COLO829 (cell line): ENCODE measurements around the gene ANTXR1.
"Not testable (repeated sequence)": the region's sequence is repeated elsewhere in the genome, so short reads cannot be mapped to it uniquely, and the experiment has no call there.

Experiments used
- DNase-seq: peaks from one replicate; pipeline ENCODE4 v3.0.0; 2012; ENCODE audit warnings: low spot score

ANTXR1 gene

GRCh38 chr2:69211048-69211447, 198.1 kb downstream of the ANTXR1 start:
- DNase-seq = no peak

DNA sequence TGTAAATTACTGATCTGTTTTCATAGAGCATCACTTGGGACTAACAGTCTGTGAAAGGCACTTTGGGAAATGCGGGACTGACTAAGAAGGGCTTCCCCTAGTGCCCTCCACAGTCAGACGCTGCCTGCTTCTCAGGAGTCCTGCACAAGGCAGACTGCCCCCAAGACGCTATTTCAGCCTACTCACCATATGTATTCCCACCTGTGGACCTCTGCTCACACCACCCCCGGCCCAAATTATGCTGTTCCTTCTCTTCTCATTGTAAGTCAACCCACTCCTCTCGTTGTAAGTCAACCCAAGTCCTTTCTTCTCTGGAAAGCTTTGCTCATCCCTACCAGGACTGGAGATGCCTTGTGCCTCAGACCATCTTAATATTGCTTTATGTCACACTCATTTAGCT, 198.7 kb downstream of the ANTXR1 start:
- no peak for DNase-seq

DNA sequence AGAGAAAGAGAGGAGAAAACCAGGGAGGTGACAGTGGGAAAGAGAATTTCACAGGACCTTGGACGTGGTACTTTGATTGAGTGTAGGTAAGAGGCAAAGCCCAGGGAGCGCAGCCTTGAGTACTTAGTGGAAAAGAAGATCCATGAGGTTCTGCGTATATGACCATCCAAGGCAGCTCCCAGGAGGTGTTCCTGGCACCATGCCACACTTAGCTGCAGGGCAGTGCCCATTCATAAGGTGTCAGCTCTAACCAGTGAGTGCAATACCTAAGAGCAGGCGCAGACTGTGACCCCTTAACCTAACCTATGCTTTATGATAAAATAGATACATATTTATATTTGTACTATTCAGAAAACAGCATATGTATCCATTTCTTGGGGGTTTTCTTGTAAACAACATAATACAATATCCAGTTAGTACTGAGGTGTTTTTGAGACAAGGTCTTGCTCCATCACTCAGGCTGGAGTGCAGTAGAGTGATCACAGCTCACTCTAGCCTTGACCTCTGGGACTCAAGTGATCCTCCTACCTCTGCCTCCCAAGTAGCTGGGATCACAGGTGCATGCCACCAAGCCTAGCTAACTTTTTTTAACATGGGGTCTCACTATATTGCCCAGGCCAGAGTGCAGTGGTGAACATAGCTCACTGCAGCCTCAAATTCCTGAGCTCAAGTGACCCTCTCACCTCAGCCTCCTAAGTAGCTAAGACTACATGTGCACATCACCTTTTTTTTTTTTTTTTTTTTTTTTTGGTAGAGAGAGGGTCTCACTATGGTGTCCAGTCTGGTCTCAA, 199.5 kb downstream of the ANTXR1 start:
- DNase-seq = no peak

DNA sequence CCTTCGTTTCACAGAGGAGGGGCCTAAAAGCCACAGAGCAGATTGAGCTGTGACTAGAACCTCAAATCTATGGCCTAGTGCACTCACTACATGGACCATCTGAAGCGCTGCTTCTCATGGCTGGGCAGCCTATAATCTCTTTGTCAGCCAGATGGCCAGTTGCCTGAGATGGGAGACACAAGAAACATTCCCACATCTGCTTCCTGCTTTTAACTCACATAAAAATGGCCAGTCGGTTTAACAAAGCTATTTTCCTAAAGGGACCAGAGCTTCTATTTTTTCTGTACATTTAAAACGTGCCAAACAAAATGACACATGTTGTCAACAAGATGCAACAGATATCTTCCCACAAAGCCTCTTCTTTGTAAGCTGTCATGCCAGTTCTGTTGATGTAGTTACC, 200.2 kb downstream of the ANTXR1 start:
- no peak for DNase-seq

DNA sequence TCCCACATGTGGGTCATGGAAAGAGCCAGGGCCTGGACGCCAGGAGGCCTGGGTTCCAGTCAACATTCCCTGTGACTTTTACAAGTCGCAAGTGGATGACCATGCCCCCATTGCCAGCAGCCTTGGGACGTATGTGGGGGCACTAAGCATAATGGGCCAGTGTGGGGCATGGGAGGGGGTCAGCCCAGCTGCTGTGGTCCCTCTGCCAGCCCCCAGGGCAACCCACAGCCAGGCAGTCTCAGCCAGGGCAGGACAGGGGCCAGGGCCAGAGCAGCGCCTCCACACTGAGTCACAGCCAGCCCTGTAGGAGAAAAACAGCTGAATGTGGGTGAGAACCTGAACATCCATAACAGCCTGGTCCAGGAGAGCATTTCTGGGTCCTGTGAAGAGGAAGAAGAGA, 200.8 kb downstream of the ANTXR1 start:
- no peak for DNase-seq

GRCh38 chr2:69214898-69215297, 201.9 kb downstream of the ANTXR1 start:
- no peak for DNase-seq

DNA sequence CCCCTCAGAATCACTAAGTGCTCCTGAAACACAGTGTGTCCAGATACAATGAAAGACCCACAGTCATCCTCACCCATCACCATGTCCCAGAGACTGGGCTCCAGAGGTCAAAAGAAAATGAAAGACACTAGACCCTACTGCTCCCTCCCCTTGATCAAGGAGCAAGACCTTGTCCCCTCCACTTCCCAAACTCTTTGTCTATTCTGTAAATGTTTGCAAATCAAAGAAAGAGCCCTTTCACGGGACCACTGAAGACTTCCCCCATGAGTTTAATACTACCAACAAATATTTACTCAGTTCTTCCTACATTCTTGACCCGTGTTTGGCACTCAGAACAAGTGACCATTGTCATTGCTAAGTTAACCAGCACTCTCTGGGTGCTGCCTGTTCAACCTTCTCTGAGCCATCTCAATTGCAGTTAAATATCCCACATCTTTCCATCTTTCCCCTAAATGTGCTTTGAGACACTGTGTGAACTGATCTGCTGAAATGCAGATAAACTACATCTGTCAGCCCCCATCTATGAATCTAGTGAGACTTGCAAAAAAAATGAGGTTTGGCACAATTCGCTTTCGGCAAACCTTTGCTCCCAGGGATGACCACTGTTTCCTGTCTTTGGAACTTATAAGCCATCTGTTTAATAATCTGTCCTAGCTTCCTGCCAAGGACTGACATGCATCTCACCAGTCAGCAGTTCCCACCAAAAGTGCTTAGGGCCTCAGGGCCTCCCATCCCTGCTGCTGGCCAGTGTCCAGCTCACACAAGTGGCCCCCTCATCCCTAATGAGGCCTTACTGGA, 203.8 kb downstream of the ANTXR1 start:
- no peak for DNase-seq

DNA sequence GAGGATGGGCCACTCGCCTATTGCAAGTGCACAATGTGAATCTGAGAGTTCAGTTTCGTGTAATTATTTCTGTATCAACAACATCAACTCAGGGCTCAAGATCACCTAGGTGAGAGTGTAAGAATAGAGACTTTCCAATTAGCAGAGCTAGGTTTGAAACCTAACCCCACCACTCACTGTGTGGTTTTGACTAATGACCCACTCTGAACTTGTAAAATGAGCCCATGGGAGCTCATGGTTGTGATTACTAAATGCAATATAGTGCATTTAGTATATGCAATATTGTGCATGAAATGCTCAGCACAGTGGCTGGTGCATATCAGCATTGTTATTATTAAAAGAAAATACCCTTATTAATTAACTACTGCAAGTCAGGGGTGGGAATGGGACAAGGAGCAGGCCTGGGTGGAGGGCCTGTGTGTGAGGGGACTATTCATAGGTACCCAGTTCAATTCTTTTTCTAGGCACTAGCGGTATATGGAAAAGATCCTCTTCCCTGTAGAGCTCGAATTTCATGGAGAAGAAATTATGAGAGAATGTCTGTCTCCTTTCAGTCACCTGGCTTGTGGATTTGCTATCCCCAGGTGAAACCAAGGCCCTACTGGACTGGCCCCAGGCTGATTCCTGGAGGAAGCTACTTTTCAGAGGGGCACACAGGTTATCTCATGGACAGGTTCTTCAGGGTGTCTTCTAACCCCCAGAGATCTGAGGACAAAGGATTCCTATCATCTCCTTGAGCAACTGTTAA, 204.5 kb downstream of the ANTXR1 start:
- DNase-seq = no peak

DNA sequence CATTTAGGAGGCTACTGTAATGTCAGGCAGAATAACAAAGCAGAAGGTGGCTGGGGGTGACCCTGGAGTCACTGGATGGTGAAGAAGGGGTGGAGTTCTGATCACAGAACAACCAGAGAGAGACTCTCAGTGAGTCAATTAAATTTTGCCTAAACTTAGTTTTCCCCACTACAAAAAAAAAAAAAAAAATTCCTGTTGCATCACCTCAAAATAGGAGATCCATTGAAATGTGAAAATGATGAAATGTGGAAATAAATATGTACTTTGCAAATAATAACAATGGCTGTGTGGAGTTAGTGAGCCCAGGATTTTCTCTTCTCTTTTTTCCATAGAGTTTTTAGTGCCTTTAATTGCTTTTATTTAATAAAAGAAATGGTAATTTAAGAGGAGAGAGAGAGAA, 208.5 kb downstream of the ANTXR1 start:
- no peak for DNase-seq

GRCh38 chr2:69221960-69222751, 209.2 kb downstream of the ANTXR1 start:
- peak; percentile 90 for DNase-seq

DNA sequence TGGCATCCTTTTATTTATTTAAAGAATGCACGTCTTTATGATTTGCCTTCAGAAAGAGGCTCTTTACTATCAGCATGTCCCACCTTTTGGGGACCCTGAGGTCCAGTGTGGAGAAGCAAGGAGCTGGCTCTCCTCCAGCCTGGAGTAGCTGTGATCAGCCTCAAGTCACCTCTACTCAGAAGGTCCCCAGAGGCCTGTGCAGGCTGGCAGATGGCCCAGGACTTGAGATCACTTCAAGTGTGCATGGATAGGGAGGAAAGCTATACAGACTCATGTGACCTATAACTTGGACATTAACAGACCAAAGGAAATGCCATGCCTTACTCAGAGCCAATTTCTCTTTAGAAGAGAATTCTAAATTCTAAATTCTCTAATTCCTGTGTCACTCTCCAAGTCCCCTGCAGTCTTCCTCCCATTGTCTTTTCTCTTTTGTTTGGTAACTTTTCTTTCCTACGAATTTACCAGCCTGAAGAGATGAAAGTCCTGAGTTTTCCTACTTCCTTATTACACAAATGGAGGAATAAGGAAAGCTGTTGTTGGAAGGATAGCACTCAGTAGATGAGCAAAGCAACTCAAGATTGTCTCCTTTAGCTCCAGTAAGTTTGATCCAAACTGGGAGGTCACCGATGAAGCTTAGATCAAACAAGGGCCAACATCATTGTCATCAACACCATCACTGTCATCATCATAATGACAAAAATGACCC, 210.1 kb downstream of the ANTXR1 start:
- peak; percentile 56 for DNase-seq

DNA sequence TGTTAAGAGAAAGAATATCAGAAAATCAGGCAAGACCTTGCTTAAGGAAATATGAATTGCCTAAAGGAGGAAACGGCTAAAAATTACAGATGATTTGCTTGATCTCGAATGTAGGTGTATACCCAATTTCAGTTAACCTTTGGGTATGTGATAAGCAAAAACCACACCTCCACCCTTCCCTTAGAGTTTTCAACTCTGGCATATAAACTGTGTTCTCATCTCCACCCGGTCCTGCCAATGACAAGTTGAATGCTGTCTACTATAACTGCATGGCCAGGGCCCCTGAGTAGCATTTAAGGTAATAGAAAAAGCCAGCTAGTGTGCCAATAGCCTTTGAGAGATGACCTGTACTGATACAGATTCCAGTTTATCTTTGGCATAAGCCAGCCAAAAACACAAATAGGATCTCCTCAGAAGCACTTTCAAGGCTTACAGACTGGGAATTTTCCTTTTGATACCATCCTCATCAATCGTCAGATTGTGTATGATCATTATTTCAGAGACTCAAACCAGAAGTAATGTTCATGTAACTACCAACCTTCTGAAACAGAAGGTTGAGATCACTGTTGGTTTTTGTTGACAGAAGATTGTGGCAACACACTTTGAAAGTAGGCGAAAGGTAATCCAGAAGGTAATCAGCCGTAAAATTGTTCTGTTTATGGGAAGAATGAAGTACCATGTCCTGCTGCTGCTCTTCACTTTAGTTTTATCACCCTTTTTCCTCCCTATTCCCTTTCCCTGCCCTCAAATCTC, 211.0 kb downstream of the ANTXR1 start:
- no peak for DNase-seq

DNA sequence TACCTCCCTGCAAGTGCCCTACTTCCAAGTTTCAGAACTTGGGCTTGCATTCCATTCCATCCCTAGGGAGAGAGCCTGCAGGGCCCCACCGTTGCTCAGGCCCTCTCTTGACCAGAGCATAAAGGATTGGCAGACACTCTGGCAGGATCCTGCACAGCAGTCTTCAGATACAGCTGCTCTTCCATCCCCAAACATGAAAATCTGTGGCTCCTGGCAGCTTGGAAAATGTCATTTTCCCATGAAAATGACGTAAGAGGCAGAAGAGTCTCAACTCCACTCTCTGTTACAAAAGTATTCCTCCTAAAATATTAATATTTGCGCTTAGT, 211.5 kb downstream of the ANTXR1 start:
- DNase-seq = no peak

DNA sequence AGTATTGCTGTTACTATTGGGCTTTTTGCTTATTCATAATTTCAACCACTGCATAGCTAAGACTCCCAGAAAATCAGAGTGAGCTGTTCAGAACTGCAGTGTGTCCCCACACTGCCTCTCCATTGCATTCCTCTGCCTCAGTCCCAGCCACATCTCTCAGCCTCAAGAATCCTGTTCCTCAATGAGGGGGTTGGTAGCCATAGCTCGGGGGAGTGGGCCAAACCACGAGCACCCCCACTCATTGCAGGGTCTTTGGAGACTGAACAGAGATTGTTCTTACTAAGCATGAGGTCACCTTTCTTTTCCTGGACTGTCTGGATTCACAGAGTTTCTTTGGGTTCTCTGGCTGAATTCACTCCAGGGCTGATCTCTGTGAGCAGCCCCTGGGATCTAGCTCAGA, 213.0 kb downstream of the ANTXR1 start:
- DNase-seq = no peak

- no peak for DNase-seq
Observed at GRCh38 chr2:69226903-69227302, 213.9 kb downstream of the ANTXR1 start.

- no peak for DNase-seq
Observed at GRCh38 chr2:69227716-69228115, 214.7 kb downstream of the ANTXR1 start.

DNA sequence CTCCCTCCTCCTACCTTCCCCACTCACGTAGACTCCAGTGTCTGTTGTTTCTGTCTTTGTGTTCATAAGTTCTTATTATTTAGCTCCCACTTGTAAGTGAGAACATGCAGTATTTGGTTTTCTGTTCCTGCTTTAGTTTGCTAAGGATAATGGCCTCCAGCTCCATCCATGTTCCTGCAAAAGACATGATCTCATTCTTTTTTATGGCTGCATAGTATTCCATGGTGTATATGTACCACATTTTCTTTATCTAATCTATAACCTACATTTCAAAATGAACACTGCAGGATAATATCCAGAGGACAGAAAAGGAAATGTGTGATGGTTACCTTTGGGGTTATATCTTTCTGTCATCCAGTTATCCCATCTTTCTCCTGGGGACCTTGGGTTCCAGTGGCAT, 218.0 kb downstream of the ANTXR1 start:
- DNase-seq = not testable (repeated sequence)

- no peak for DNase-seq
Observed at GRCh38 chr2:69231612-69232277, 218.8 kb downstream of the ANTXR1 start.

- DNase-seq = not testable (repeated sequence)
Observed at GRCh38 chr2:69235835-69236234, 222.9 kb downstream of the ANTXR1 start.

- DNase-seq = no peak
Observed at GRCh38 chr2:69237070-69237670, 224.2 kb downstream of the ANTXR1 start.
